ENCODE measurements around the gene MRPS31. TPM values are rescaled to one million over a fixed set of nuclear protein-coding genes. Genes with fewer than 3 reads are reported as not detected.
A peak's percentile ranks its signal among the peaks of the same experiment; 100 is the strongest.
"Not testable (repeated sequence)": the region's sequence is repeated elsewhere in the genome, so short reads cannot be mapped to it uniquely, and the experiment has no call there.

The MRPS31 gene
- total RNA-seq, 1 experiment from 2014 or later = 25.5 TPM

GRCh38 chr13:40755082-40755700, 15.8 kb downstream of the MRPS31 start (continued):
- TF ChIP-seq ATF3 (CRISPR knock-in tag; conservative IDR thresholded peaks at IDR 0.05) = no peak
- TF ChIP-seq NR1H2 (CRISPR knock-in tag; IDR thresholded peaks at IDR 0.05) = no peak
- no peak for TF ChIP-seq FOXJ3 (CRISPR knock-in tag; IDR thresholded peaks at IDR 0.05; ENCODE audit: borderline replicate concordance)
- no peak for TF ChIP-seq ZNF317 (CRISPR knock-in tag; IDR thresholded peaks at IDR 0.05; ENCODE audit: borderline replicate concordance, low read depth)

- ATAC-seq (no peak), DNase-seq (ENCODE audit: low spot score) (no peak)
- no peaks in the 10 kb centered on the region for H3K9me3 Mint-ChIP-seq
- H3K36me3 Mint-ChIP-seq = peaks cover 9% of the 10 kb centered on the region
- TF ChIP-seq MYBL2 (CRISPR knock-in tag; IDR thresholded peaks at IDR 0.05) (no peak), MXD4 (CRISPR knock-in tag; IDR thresholded peaks at IDR 0.05; ENCODE audit: borderline replicate concordance) (no peak), FOXK1 (CRISPR knock-in tag; IDR thresholded peaks at IDR 0.05) (no peak), FOXP1 (CRISPR knock-in tag; IDR thresholded peaks at IDR 0.05; ENCODE audit: borderline replicate concordance) (no peak), ZNF219 (CRISPR knock-in tag; IDR thresholded peaks at IDR 0.05; ENCODE audit: borderline replicate concordance) (no peak), CDX4 (CRISPR knock-in tag; IDR thresholded peaks at IDR 0.05; ENCODE audit: borderline replicate concordance) (no peak), NFYB (CRISPR knock-in tag; conservative IDR thresholded peaks at IDR 0.05; ENCODE audit: low read depth) (no peak), ARID4B (CRISPR knock-in tag; IDR thresholded peaks at IDR 0.05; ENCODE audit: borderline replicate concordance) (no peak), GRHL2 (CRISPR knock-in tag; IDR thresholded peaks at IDR 0.05; ENCODE audit: insufficient replicate concordance, severe bottlenecking) (no peak)
- TF ChIP-seq, protein P1, sequence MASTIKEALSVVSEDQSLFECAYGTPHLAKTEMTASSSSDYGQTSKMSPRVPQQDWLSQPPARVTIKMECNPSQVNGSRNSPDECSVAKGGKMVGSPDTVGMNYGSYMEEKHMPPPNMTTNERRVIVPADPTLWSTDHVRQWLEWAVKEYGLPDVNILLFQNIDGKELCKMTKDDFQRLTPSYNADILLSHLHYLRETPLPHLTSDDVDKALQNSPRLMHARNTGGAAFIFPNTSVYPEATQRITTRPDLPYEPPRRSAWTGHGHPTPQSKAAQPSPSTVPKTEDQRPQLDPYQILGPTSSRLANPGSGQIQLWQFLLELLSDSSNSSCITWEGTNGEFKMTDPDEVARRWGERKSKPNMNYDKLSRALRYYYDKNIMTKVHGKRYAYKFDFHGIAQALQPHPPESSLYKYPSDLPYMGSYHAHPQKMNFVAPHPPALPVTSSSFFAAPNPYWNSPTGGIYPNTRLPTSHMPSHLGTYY (CRISPR knock-in tag; IDR thresholded peaks at IDR 0.05) = no peak
- no peak overlapping the region for H3K4me3 Mint-ChIP-seq
- no peaks in the 10 kb centered on the region for H3K27me3 Mint-ChIP-seq (ENCODE audit: low read depth)
- H3K4me1 Mint-ChIP-seq = peaks cover 8% of the 10 kb centered on the region
- POLR2A ChIA-PET = no interaction called here
- CTCF ChIA-PET = no interaction called here
- H3K27ac Mint-ChIP-seq = no peak overlapping the region
Observed at GRCh38 chr13:40749327-40749726, 21.7 kb downstream of the MRPS31 start.

GRCh38 chr13:40735232-40735548, 35.8 kb downstream of the MRPS31 start:
- H3K27ac Mint-ChIP-seq; POLR2A ChIA-PET; H3K4me1 Mint-ChIP-seq; ATAC-seq; CTCF ChIA-PET; H3K27me3 Mint-ChIP-seq (ENCODE audit: low read depth); H3K9me3 Mint-ChIP-seq: not testable (repeated sequence)
- peak overlapping the region; percentile 79 for H3K4me3 Mint-ChIP-seq
- H3K36me3 Mint-ChIP-seq = peaks cover 12% of the 10 kb centered on the region
- peak; percentile 28 for DNase-seq (ENCODE audit: low spot score)

Measured in WTC11 (cell line).